Measurements from ENCODE around the gene BOLA3. TPM values are rescaled to one million over a fixed set of nuclear protein-coding genes. Genes with fewer than 3 reads are reported as not detected.
"Not testable (repeated sequence)": the region's sequence is repeated elsewhere in the genome, so short reads cannot be mapped to it uniquely, and the experiment has no call there.

BOLA3 gene
- polyA plus RNA-seq, 1 experiment = 38.6 TPM

- ChIA-PET CTCF (no interaction called here), POLR2A (no interaction called here)
- Histone ChIP-seq H3K27ac (ENCODE audit: low read depth, low read length) (no peak overlapping the region), H3K4me3 (ENCODE audit: low read depth, low read length) (no peak overlapping the region), H3K27me3 (ENCODE audit: control insufficient read depth, insufficient read depth, low read length) (no peaks in the 10 kb centered on the region), H3K9me3 (ENCODE audit: control insufficient read depth, insufficient read depth, low read length) (no peaks in the 10 kb centered on the region; the same call in 1 of the 2 replicates)
- DNase-seq (ENCODE audit: low read depth, low spot score) = no peak
- TF ChIP-seq CTCF (IDR thresholded peaks at IDR 0.05; ENCODE audit: low read depth, low read length) = no peak
Measured at GRCh38 chr2:74131901-74132300, 15.8 kb downstream of the BOLA3 start.

DNA sequence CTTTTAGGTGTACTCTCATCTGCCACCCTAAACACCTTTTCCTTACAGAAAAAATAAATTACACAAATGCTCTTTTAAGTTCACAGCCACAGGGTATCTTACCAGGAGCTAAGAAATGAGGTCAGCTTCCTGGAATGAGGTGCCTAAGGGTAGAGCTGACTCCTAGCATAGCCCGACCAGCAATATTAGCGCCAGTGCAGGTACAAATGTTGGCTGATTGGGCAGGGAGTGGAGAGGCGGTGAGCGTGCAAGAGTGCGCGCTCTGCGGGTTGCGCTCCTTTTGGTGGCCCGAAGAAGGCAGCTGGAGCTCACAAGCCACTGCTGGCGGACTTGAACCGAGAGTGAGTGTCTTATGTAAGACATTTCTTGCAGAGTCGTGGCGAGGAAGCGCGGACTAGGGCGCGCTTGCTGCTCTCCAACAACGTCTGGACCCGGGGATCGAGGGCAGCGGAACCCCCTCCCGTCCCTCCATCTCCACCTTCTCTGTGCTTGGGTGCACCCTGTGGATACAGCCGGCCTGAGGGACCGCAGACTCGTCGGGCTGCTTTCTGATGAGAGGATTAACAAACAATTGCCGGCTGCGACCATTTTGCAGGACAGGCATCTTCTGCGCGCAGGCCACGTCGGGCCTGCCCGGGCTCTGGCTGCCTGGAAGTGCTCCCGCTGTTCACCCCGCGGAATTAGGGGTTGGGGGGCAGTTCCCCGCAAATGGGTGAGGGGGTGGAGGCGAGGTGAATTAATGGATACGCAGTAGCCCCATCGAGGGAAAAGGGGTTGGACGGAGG lies 17.3 kb downstream of the BOLA3 start:
- CTCF ChIA-PET = no interaction called here
- H3K4me3 ChIP-seq (ENCODE audit: low read depth, low read length) = no peak overlapping the region
- no peak for TF ChIP-seq CTCF (IDR thresholded peaks at IDR 0.05; ENCODE audit: low read depth, low read length)
- POLR2A ChIA-PET = no interaction called here
- H3K27ac ChIP-seq (ENCODE audit: low read depth, low read length) = no peak overlapping the region
- H3K9me3 ChIP-seq (ENCODE audit: control insufficient read depth, insufficient read depth, low read length) = no peaks in the 10 kb centered on the region; the same call in 1 of the 2 replicates
- no peak for DNase-seq (ENCODE audit: low read depth, low spot score)
- H3K27me3 ChIP-seq (ENCODE audit: control insufficient read depth, insufficient read depth, low read length) = no peaks in the 10 kb centered on the region

DNA sequence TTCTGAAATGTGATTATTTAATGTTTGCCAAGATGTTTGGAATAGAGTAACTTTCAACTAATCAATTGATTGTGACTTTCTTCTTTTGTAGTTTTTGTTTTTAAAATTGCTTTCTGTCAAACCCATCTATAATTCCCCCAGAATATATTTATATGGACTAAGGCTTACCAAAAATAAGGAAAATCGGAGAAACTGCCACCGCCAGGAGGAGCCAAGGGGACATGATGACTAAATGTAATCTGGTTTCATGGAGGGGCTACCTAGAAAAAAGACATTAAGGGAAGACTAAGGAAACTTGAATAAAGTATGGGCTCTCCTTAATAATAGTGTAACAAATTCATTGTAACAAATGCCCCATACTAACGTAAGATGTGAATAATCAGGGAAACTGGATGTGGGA lies 19.5 kb downstream of the BOLA3 start:
- ChIA-PET POLR2A (no interaction called here), CTCF (interaction anchor here (0.6 kb wide), 1 partner anchor 99 kb away, joined by 3 read pairs; no protein-coding TSS in a partner anchor)
- no peak for DNase-seq (ENCODE audit: low read depth, low spot score)
- H3K27me3 ChIP-seq (ENCODE audit: control insufficient read depth, insufficient read depth, low read length) = no peaks in the 10 kb centered on the region
- H3K9me3 ChIP-seq (ENCODE audit: control insufficient read depth, insufficient read depth, low read length) = peaks cover 7% of the 10 kb centered on the region; the same call in 1 of the 2 replicates
- no peak overlapping the region for H3K4me3 ChIP-seq (ENCODE audit: low read depth, low read length)
- no peak overlapping the region for H3K27ac ChIP-seq (ENCODE audit: low read depth, low read length)
- TF ChIP-seq CTCF (IDR thresholded peaks at IDR 0.05; ENCODE audit: low read depth, low read length) = peak; percentile 35

GRCh38 chr2:74123955-74124354 lies 23.8 kb downstream of the BOLA3 start:
- POLR2A ChIA-PET; H3K4me3 ChIP-seq (ENCODE audit: low read depth, low read length); DNase-seq (ENCODE audit: low read depth, low spot score); CTCF ChIA-PET; H3K27me3 ChIP-seq (ENCODE audit: control insufficient read depth, insufficient read depth, low read length); H3K27ac ChIP-seq (ENCODE audit: low read depth, low read length): not testable (repeated sequence)
- peaks cover 17% of the 10 kb centered on the region for H3K9me3 ChIP-seq (ENCODE audit: control insufficient read depth, insufficient read depth, low read length)

DNA sequence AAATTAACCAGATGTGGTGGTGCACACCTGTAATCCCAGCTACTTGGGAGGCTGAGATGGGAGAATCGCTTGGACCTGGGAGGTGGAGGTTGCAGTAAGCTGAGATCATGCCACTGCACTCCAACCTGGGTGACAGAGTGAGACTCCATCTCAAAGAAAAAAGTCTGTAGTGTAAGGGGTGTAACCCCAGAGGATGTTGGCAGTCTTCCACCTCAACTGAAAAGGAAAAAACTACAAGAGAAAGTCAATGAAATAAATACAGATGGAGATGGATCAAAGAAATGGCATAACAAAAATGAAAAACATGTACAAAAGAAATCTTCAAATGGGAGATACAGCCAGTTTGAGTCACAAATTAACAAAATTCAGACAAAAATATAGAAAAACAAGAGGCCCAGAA lies 25.9 kb downstream of the BOLA3 start:
- H3K27ac ChIP-seq (ENCODE audit: low read depth, low read length); H3K4me3 ChIP-seq (ENCODE audit: low read depth, low read length); H3K27me3 ChIP-seq (ENCODE audit: control insufficient read depth, insufficient read depth, low read length); POLR2A ChIA-PET; DNase-seq (ENCODE audit: low read depth, low spot score): not testable (repeated sequence)
- peaks cover 17% of the 10 kb centered on the region for H3K9me3 ChIP-seq (ENCODE audit: control insufficient read depth, insufficient read depth, low read length)
- CTCF ChIA-PET = interaction anchor here (0.6 kb wide), 1 partner anchor 30 kb away, joined by 10 read pairs; no protein-coding TSS in a partner anchor
